GM18508 (cell line): ENCODE data around the gene CELF4.

ENCODE experiments used
- ATAC-seq: cut with Tn5 transposase; IDR thresholded peaks from one replicate; pipeline ENCODE4 v1.9.1; 2021; ENCODE audit warnings: moderate number of reproducible peaks; ENCODE audit not compliant: insufficient read depth, unreplicated experiment

Gene CELF4

GRCh38 chr18:37252854-37253393, 312.7 kb downstream of the CELF4 start:
- no peak for ATAC-seq

- no peak for ATAC-seq
Measured at GRCh38 chr18:37252342-37252741, 313.3 kb downstream of the CELF4 start.

- no peak for ATAC-seq
Measured at GRCh38 chr18:37251679-37252078, 313.9 kb downstream of the CELF4 start.

- no peak for ATAC-seq
Measured at GRCh38 chr18:37249895-37250618, 315.5 kb downstream of the CELF4 start.

- no peak for ATAC-seq
Measured at GRCh38 chr18:37249171-37249886, 316.3 kb downstream of the CELF4 start.

GRCh38 chr18:37248281-37248680, 317.3 kb downstream of the CELF4 start:
- no peak for ATAC-seq

GRCh38 chr18:37247497-37248161, 318.0 kb downstream of the CELF4 start:
- ATAC-seq = no peak

GRCh38 chr18:37246779-37247340, 318.7 kb downstream of the CELF4 start:
- ATAC-seq = no peak

GRCh38 chr18:37244618-37245017, 321.0 kb downstream of the CELF4 start:
- no peak for ATAC-seq

GRCh38 chr18:37243741-37244140, 321.9 kb downstream of the CELF4 start:
- ATAC-seq = no peak

GRCh38 chr18:37242826-37243560, 322.6 kb downstream of the CELF4 start:
- ATAC-seq = no peak

GRCh38 chr18:37242091-37242490, 323.5 kb downstream of the CELF4 start:
- no peak for ATAC-seq

- ATAC-seq = no peak
Measured at GRCh38 chr18:37238282-37239108, 327.1 kb downstream of the CELF4 start.

- ATAC-seq = no peak
Measured at GRCh38 chr18:37235583-37235982, 330.0 kb downstream of the CELF4 start.

GRCh38 chr18:37231251-37231650, 334.3 kb downstream of the CELF4 start:
- ATAC-seq = no peak

- no peak for ATAC-seq
Measured at GRCh38 chr18:37230768-37231167, 334.8 kb downstream of the CELF4 start.

GRCh38 chr18:37225279-37225678, 340.3 kb downstream of the CELF4 start:
- ATAC-seq = no peak

GRCh38 chr18:37222999-37223378, 342.6 kb downstream of the CELF4 start:
- no peak for ATAC-seq

- ATAC-seq = no peak
Measured at GRCh38 chr18:37222354-37222998, 343.1 kb downstream of the CELF4 start.
